Testis (tissue), 3 donors: ENCODE data around the gene MX1. TPM values are rescaled to one million over a fixed set of nuclear protein-coding genes. Genes with fewer than 3 reads are reported as not detected.

ENCODE experiments used
- DNase-seq: peaks from one replicate; pipeline ENCODE4 v3.0.0-alpha.2; 2019
- H3K27ac ChIP-seq, 2 donors: fragments of 200-600 bp; sonication (generic); one replicate each; pipeline ENCODE4 v1.5.1; 2019
- H3K27me3 ChIP-seq: fragments of 200-600 bp; sonication (generic); one replicate; pipeline ENCODE4 v1.5.1; 2019
- H3K36me3 ChIP-seq: fragments of 200-600 bp; sonication (generic); one replicate; pipeline ENCODE4 v1.5.1; 2017; ENCODE audit warnings: low read depth; ENCODE audit errors: missing control alignments
- H3K4me1 ChIP-seq: fragments of 200-600 bp; sonication (generic); one replicate; pipeline ENCODE4 v1.5.1; 2019
- H3K4me3 ChIP-seq, 2 donors: fragments of 200-600 bp; sonication (generic); one replicate each; pipeline ENCODE4 v1.5.1; 2017 to 2019
- H3K9me3 ChIP-seq: fragments of 200-600 bp; sonication (generic); one replicate; pipeline ENCODE4 v1.5.1; 2017
- CTCF ChIP-seq, 3 experiments: fragments of 450-650 bp in 2 of 3; fragments of 200-600 bp in 1 of 3; sonication (generic) in 1 of 3; IDR thresholded peaks; one replicate each; pipeline ENCODE4 v1.5.1; 2016 to 2019; ENCODE audit warnings: antibody characterized with exemption in 3 of 3, mild to moderate bottlenecking in 2 of 3, moderate library complexity in 1 of 3
- POLR2A ChIP-seq: fragments of 450-650 bp; IDR thresholded peaks from one replicate; pipeline ENCODE4 v1.6.1; 2017; ENCODE audit warnings: antibody characterized with exemption, mild to moderate bottlenecking, moderate library complexity
- WGBS, 2 donors: methylation state at CpG; one replicate each; pipeline ENCODE4 v1.1.5; 2018; 5-methylcytosine and 5-hydroxymethylcytosine counted together
- intact Hi-C: fragments of 100-400 bp; cut with DNase I; formaldehyde crosslinking; loops from one replicate; pipeline ENCODE4 v1.15.1; 2023; ENCODE audit warnings: low total_unique reads
- polyA plus RNA-seq: library from polyadenylated mRNA; stranded (reverse); fragments of 350-450 nt; fragmentation: Illumina TruSeq; extraction: RNeasy Lipid Tissue Mini Kit (QIAGEN cat#74804); gene quantifications from one replicate; pipeline ENCODE4 v1.2.3, GENCODE V29; 2014; ENCODE audit warnings: low read depth, low replicate concordance; ENCODE audit not compliant: insufficient read depth
- total RNA-seq, 2 donors: library from RNA; depleted of rRNA; stranded (reverse); fragments of >200 nt; gene quantifications; one replicate each; pipeline ENCODE4 v1.2.3, GENCODE V29; 2016

Gene MX1
- total and polyA plus RNA-seq, 3 donors from 2014 or later = 18.0 to 36.1 (median 22.7) TPM

DNA sequence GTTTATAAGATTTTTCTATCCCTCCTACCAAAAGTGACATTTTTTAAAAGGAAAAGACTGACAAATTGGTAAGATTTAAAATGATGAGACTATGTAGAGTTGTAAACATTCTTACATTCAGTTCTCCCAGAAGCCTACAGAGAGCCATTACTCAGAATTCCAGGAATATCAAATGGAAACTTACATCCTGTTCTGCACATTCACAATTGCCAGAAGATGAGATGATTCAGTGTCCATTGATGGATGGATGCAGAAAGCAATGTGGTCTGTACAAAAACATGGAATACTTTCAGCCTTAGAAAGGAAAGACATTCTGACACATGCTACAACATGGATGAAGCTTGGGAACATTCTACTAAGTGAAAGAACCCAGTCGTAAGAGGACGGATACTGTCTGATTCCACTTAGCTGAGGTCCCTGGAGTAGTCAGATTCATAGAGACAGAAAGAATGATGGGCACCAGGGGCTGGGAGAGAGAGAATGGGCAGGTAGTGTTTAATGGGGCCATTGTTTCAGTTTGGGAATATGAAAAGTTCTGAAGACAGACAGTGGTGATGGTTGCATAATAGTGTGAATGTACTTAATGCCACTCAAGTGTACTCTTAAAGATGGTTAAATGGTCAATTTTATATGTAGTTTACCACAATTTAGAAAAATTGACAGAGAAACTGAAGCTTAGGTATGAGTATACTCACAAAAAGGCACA is 16.6 kb downstream of the MX1 start:
- Histone ChIP-seq H3K4me1 (no peaks in the 10 kb centered on the region), H3K9me3 (no peaks in the 10 kb centered on the region), H3K27me3 (no peaks in the 10 kb centered on the region), H3K4me3 (no peak overlapping the region), H3K36me3 (no peaks in the 10 kb centered on the region), H3K27ac (no peak overlapping the region)
- no peak for TF ChIP-seq CTCF (IDR thresholded peaks at IDR 0.05)
- TF ChIP-seq POLR2A = no peak
- 91 to 94% methylated on average over 2 of the region's 2 CpGs for WGBS, 2 donors
- no peak for DNase-seq
- intact Hi-C loops = no loop called here

DNA sequence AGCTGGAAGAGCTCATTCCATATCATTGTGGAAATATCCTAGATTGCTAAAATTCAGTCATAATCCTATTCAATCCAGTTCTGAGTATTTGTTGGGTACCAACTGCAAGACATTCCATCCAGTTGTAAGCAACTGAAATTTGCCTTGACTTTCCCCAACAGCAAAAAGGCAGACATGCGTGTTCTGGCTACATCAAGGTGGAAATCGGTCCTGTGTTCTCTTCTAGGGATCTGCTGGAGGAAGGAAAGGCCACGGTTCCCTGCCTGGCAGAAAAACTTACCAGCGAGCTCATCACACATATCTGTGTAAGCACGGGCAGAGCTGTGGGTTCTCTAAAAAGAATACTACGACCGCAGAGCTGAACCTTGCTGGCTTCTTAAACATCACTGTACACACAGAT is 17.5 kb downstream of the MX1 start:
- WGBS, 2 donors = 92 to 93% methylated on average over 7 of the region's 7 CpGs
- Histone ChIP-seq H3K27ac (no peak overlapping the region), H3K9me3 (no peaks in the 10 kb centered on the region), H3K4me1 (no peaks in the 10 kb centered on the region), H3K27me3 (no peaks in the 10 kb centered on the region), H3K36me3 (no peaks in the 10 kb centered on the region), H3K4me3 (no peak overlapping the region)
- TF ChIP-seq CTCF (IDR thresholded peaks at IDR 0.05) (no peak), POLR2A (no peak)
- DNase-seq = no peak
- intact Hi-C loops = no loop called here

DNA sequence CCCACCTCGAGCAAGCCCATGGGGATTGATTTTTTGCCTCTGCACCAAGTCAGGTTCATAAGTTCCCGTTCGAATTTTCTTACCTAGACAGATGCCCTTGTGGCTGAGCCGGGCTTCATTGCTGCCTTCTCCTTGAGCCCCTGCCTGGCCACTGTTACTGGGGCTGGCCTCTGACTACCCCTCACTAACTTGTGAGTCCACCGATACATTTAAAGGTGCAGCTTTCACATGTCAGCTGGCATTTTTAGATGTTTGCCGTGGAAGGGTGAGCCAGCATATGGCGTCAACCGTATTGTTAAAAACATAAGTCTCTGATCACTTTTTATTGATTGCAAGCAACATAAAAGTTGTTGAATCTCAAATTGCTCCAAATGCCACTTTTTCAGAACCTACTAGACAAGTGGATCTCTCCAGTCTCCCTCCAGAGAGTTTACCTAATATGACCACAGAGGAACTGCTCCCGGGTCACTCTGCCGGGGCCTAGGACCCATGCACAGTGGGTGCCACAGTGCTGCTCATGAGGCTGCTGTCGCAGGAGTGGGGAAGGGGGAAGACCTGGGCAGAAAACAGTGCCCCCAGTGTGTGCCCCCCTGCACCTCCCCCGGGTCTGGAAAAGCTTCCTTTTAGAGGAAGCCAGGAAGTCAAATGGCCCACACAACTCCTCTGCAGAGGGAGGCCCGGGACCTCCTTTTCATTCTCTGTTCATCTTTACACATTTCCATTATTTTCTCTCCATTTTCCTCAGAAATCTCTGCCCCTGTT is 18.8 kb downstream of the MX1 start:
- WGBS, 2 donors = 90 to 91% methylated on average over 13 of the region's 13 CpGs
- TF ChIP-seq CTCF (IDR thresholded peaks at IDR 0.05) (no peak), POLR2A (no peak)
- Histone ChIP-seq H3K36me3 (no peaks in the 10 kb centered on the region), H3K9me3 (no peaks in the 10 kb centered on the region), H3K4me3 (no peak overlapping the region), H3K4me1 (no peaks in the 10 kb centered on the region), H3K27me3 (no peaks in the 10 kb centered on the region), H3K27ac (no peak overlapping the region)
- no peak for DNase-seq
- intact Hi-C loops = no loop called here

GRCh38 chr21:41445465-41445862 is 19.4 kb downstream of the MX1 start:
- H3K9me3 ChIP-seq = no peaks in the 10 kb centered on the region
- 80% methylated on average over 7 of the region's 7 CpGs for WGBS, 2 donors
- no peaks in the 10 kb centered on the region for H3K36me3 ChIP-seq
- no peak for DNase-seq
- intact Hi-C loops = no loop called here
- H3K4me1 ChIP-seq = no peaks in the 10 kb centered on the region
- TF ChIP-seq CTCF (IDR thresholded peaks at IDR 0.05) = no peak
- no peak for TF ChIP-seq POLR2A
- H3K27ac ChIP-seq = no peak overlapping the region
- no peak overlapping the region for H3K4me3 ChIP-seq
- no peaks in the 10 kb centered on the region for H3K27me3 ChIP-seq
